Measurements from ENCODE around the gene BTBD3.

BTBD3 gene

DNA sequence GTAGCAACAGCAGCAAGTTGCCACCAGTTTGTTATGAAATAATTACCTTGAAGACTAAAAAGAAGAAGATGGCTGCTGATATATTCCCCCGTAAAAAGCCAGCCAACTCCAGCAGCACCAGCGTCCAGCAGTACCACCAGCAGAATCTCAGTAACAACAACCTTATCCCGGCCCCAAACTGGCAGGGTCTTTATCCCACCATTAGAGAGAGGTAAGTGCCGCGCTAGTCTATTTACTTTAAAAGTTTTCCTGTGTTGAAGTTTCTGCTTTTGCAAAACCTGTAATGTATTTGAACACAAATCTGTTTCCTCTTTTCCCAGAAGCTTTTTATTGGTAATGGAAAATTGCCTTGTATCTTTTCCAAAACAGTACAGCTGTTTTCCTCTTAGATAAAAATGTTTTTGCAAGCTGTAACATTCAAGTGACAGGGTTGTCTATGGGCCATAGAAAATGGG is 725 bp downstream of the BTBD3 start:
- DNase-seq: no peak

DNA sequence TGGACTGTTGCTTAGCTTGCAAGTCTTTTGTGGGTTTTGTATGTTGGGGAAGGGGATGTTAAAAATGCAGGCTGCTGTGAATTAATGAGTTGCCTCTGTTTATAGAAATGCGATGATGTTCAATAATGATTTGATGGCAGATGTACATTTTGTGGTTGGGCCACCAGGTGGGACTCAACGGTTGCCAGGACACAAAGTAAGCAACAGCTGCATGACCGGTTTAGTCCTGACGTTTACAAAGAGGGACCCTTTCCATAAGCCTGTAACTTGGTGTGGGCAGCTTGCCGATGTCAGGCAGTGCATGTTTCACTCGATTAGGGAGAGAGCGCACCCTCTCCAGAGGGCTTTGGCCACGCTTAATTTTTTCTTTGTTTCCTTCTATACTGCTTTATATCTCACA is 1.3 kb downstream of the BTBD3 start:
- DNase-seq: peak; percentile 92

DNA sequence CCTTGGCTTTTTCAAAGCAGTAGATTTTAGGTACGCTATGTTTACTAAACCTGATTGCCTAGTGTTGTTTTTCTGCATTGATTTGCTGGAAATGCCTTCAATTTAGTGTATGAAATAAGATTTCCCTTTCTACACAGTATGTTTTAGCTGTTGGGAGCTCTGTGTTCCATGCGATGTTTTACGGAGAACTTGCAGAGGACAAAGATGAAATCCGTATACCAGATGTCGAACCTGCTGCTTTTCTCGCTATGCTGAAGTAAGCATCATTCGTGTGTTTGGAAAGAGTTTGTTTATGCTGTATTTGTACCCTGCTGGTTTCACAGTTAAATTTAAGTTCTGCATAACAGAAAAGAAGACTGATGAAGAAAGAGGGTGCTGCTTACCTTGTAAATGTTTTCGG is 1.9 kb downstream of the BTBD3 start:
- no peak for DNase-seq

DNA sequence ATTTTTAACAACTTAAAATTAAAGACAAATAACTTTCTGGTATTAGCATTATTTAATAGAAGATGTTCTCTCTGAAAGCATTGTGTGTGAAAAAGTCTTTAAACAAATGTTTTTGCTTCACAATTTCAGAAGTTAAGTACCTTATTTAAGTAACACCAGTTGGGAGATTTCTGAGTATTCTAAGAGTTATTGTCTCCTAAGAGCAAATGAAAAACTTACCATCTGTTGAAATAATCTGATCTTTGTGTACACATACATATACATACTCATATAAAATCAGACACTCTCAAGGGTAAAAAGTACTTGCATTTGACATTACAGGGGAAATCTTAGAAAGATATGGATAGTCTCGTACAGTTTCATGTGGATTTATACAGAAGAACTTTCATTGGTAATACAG is 2.4 kb downstream of the BTBD3 start:
- DNase-seq: no peak

GRCh38 chr20:11921321-11921720 is 3.6 kb downstream of the BTBD3 start:
- DNase-seq: peak; percentile 28

GRCh38 chr20:11922561-11922960 is 4.9 kb downstream of the BTBD3 start:
- DNase-seq: no peak

GRCh38 chr20:11924923-11925322 is 7.2 kb downstream of the BTBD3 start:
- no peak for DNase-seq

DNA sequence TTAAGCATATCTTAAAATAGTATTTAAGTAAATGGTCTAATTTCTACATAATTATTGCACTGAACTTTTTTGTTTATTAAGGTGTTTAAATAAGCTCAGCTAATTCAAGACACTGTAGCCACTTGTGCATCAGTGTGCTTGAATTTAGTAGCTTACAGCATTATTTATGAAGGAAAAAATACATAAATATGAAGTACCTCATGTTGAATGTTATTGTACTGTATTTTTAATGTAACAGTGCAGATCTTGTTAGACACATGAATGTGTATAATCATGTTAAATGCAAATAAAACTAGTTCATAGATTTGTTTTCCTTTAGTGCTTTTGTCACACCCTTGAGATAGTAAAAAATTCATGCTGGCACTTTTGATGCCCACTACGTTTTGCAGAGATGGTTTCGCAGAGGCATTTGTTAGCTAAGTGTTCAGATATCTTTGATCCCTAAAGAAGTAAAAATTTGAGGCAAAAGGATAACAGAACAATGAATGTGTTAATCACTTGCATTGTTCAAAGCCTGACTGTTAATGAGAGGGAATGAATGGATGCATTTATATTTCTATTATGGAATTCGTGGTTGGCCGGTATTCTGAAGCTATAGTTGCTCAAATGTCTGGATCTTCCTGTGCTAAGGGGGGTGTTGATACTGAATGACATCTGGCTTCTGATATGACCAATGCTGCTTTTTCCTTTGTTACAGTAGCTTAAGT is 8.8 kb downstream of the BTBD3 start:
- DNase-seq: no peak

GRCh38 chr20:11929947-11930346 is 12.3 kb downstream of the BTBD3 start:
- DNase-seq: no peak

GRCh38 chr20:11935212-11936154 is 17.8 kb downstream of the BTBD3 start:
- DNase-seq: no peak

DNA sequence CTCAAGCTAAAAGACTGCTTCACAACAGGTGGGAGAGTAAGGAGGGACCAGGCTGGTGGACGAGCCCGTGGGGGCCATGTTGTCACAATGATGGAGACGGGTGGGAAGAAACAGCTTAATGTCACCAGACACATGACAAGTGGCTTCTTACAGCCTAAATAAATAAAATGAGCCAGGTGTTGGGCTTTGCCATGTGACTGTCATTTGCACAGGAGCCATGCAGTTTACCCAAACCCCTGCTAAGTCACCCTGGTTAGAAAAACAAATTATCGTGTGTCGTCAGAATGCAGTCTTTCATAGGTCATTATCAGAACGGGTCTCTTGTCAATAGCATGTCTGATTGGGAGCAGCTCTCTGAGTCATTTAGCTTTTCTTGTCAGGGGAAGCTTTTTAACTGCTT is 18.5 kb downstream of the BTBD3 start:
- DNase-seq: peak; percentile 62

GRCh38 chr20:11937230-11937629 is 19.5 kb downstream of the BTBD3 start:
- no peak for DNase-seq

- DNase-seq: no peak
These were observed 24.0 kb downstream of the BTBD3 start for GRCh38 chr20:11941593-11942246.

- DNase-seq: no peak
These were observed 26.1 kb downstream of the BTBD3 start for GRCh38 chr20:11943778-11944177.

DNA sequence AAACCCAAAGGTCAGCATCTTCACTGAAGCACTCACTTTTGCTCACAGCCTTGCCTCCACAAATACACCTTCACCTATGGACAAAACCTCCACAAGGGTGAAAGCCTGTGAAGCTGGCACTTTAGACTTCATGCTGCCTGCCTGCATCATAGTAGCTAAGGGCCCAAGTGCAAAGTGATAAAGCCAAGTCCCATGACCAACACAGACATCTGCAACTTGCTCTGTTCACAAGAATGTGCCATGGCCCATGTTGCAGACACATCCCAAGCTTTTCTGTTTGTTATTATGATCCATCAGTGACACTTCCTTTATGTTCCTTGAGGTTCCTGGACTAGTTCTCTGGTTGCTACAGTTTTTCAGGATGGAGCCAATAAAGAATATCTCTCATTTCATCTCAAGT is 31.1 kb downstream of the BTBD3 start:
- no peak for DNase-seq

GRCh38 chr20:11949711-11950110 is 32.0 kb downstream of the BTBD3 start:
- no peak for DNase-seq

DNA sequence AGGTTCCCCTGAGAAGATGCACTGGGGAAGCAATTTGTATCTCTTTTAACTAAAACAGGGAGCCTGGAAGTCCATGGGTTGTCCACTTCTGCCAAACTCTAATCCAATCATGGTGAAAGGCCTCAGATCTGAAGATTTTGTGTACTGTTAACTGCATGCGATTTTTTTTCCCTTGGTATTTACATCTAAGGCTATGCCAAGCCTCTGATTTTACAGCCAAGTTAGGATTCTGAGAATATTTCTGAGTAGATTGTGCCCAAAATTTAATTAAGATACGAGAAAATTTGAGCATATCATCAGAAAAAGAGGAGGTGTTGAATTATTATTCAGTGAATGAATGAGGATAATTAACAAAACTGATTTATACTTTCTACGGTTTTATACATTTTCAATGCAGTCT is 34.0 kb downstream of the BTBD3 start:
- no peak for DNase-seq

- no peak for DNase-seq
These were observed 34.9 kb downstream of the BTBD3 start for GRCh38 chr20:11952639-11953038.

DNA sequence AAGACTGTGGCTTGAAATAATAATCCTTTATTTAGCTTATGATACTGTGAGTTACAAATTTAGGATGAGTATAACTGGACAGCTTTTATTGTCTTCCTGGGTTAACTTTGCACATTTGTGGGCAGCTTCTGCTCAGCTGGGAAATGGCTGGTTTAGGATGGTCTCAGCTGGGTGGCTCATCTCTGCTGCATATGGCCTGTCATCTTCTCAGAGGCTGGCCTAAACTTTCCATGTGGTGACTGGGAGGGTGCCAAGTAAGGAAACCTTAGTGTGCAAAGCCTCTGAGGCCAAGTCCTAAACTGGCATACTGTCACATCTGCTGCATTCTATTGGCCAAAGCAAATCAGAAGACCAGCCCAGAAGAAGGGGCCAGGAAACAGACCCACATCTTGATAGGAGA is 40.2 kb downstream of the BTBD3 start:
- no peak for DNase-seq

DNA sequence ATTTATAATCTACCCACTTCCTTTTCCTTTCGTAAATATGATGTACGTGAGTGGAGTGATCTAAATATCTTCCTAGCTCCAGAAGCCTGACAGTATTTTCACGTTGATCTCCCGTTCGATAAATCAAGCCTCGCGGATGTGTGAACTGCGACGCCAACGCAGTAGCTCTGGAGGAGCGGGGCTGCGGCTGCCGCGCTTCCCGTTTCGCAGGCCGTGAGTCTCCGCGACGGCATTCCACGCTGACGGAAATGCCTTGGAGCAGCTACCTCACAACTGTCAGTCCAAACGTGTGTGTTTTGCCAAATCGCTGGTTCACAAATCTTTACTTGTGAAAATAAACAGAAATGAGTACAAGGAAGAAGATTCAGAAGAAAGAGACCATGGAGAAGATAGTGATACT is 41.2 kb downstream of the BTBD3 start:
- no peak for DNase-seq

GRCh38 chr20:11965602-11966001 is 47.9 kb downstream of the BTBD3 start:
- no peak for DNase-seq

- no peak for DNase-seq
These were observed 48.5 kb downstream of the BTBD3 start for GRCh38 chr20:11966186-11966585.

- no peak for DNase-seq
These were observed 52.6 kb downstream of the BTBD3 start for GRCh38 chr20:11970243-11970836.
